ENCODE results near the gene SELENOV.

Gene SELENOV

DNA sequence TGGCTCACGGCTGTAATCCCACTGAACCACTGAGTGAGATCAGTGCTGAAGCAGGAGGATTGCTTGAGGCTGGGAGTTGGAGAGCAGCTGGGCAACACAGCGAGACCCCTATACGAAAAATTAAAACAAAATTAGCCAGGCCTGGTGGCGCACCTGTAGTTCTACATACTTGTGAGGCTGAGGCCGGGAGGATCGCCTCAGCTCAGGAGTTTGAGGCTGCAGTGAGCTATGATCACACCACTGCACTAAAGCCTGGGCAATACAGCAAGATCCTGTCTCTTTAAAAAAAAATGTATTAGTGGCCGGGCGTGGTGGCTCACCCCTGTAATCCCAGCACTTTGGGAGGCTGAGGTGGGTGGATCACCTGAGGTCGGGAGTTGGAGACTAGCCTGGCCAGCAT is 6.3 kb upstream of the SELENOV start:
- H3K18ac ChIP-seq (ENCODE audit: low read length), result no peak overlapping the region
- no peak overlapping the region for H4K91ac ChIP-seq (ENCODE audit: low read depth, low read length)
- WGBS (ENCODE audit: extremely low coverage, insufficient coverage, insufficient read length), result no CpG with 5 or more reads among the region's 9 CpGs

GRCh38 chr19:39509233-39509632 is 5.7 kb upstream of the SELENOV start:
- Histone ChIP-seq H4K12ac (ENCODE audit: low read depth, low read length) (no peak overlapping the region), H3K27me3 (ENCODE audit: insufficient read depth, low read length) (peaks cover 33% of the 10 kb centered on the region), H3K9me3 (ENCODE audit: insufficient read depth, low read depth, low read length) (peaks cover 11% of the 10 kb centered on the region), H2AK5ac (ENCODE audit: low read length) (no peak overlapping the region), H4K8ac (ENCODE audit: low read depth, low read length) (no peak overlapping the region), H3K4ac (ENCODE audit: low read depth, low read length) (no peak overlapping the region), H3K14ac (ENCODE audit: low read length) (no peak overlapping the region), H2BK12ac (ENCODE audit: low read length) (no peak overlapping the region), H3K9ac (ENCODE audit: low read length) (no peak overlapping the region), H3K4me3 (ENCODE audit: low read depth, low read length) (no peak overlapping the region), H2BK120ac (ENCODE audit: insufficient read depth, low read length, poor library complexity) (no peak overlapping the region), H3K18ac (ENCODE audit: low read length) (no peak overlapping the region), H3K23ac (ENCODE audit: low read length) (no peak overlapping the region), H3K4me2 (ENCODE audit: low read length) (no peak overlapping the region), H2BK5ac (ENCODE audit: low read depth, low read length, poor library complexity) (no peak overlapping the region), H3K79me2 (ENCODE audit: control insufficient read depth, insufficient read depth, low read length, poor library complexity) (no peaks in the 10 kb centered on the region), H3K79me1 (ENCODE audit: low read length) (no peaks in the 10 kb centered on the region), H4K91ac (ENCODE audit: low read depth, low read length) (no peak overlapping the region), H3K27ac (ENCODE audit: low read depth, low read length) (no peak overlapping the region), H3K36me3 (ENCODE audit: control insufficient read depth in 1 of 2, insufficient read depth in 2 of 2, low read length in 2 of 2) (no peaks in the 10 kb centered on the region), H2AFZ (ENCODE audit: insufficient read depth, low read length, poor library complexity) (no peak overlapping the region), H3K4me1 (ENCODE audit: control insufficient read depth in 1 of 2, insufficient read depth in 2 of 2, low read length in 2 of 2) (peaks cover 3 to 7% of the 10 kb centered on the region in 2 experiments)
- no CpG with 5 or more reads among the region's 2 CpGs for WGBS (ENCODE audit: extremely low coverage, insufficient coverage, insufficient read length)
- DNase-seq, result no peak

More for the DNA sequence above, 6.3 kb upstream of the SELENOV start:
- Histone ChIP-seq H3K9ac (ENCODE audit: low read length) (no peak overlapping the region), H2BK12ac (ENCODE audit: low read length) (no peak overlapping the region), H2AK5ac (ENCODE audit: low read length) (no peak overlapping the region), H3K23ac (ENCODE audit: low read length) (no peak overlapping the region), H2BK120ac (ENCODE audit: insufficient read depth, low read length, poor library complexity) (no peak overlapping the region), H3K9me3 (ENCODE audit: insufficient read depth, low read depth, low read length) (peaks cover 11% of the 10 kb centered on the region), H2AFZ (ENCODE audit: insufficient read depth, low read length, poor library complexity) (no peak overlapping the region), H3K27ac (ENCODE audit: low read depth, low read length) (no peak overlapping the region), H3K4me1 (ENCODE audit: control insufficient read depth in 1 of 2, insufficient read depth in 2 of 2, low read length in 2 of 2) (peaks cover 3 to 7% of the 10 kb centered on the region in 2 experiments), H3K4ac (ENCODE audit: low read depth, low read length) (no peak overlapping the region), H4K12ac (ENCODE audit: low read depth, low read length) (no peak overlapping the region), H3K27me3 (ENCODE audit: insufficient read depth, low read length) (peaks cover 33% of the 10 kb centered on the region), H4K8ac (ENCODE audit: low read depth, low read length) (no peak overlapping the region), H3K4me3 (ENCODE audit: low read depth, low read length) (no peak overlapping the region), H2BK5ac (ENCODE audit: low read depth, low read length, poor library complexity) (no peak overlapping the region), H3K36me3 (ENCODE audit: control insufficient read depth in 1 of 2, insufficient read depth in 2 of 2, low read length in 2 of 2) (no peaks in the 10 kb centered on the region), H3K4me2 (ENCODE audit: low read length) (no peak overlapping the region), H3K79me2 (ENCODE audit: control insufficient read depth, insufficient read depth, low read length, poor library complexity) (no peaks in the 10 kb centered on the region), H3K14ac (ENCODE audit: low read length) (no peak overlapping the region), H3K79me1 (ENCODE audit: low read length) (no peaks in the 10 kb centered on the region)
- DNase-seq, result no peak

DNA sequence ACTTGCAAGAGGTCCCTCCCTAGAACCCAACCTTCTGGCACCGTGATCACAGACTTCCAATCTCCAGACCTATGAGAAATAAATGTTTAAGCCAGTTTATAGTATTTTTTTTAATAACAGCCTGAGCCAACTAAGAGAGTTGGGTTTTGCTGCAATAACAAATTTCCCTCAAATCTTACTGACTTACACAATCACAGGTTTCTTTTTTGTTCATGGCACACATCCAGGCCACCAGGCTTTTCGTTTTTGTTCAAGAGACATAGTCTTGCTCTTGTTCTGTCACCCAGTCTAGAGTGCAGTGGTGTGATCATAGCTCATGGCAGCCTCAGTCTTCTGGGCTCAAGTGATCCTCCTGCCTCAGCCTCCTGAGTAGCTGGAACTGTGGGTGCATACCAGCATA is 2.0 kb upstream of the SELENOV start:
- Histone ChIP-seq H3K9ac (ENCODE audit: low read length) (no peak overlapping the region), H3K4ac (ENCODE audit: low read depth, low read length) (no peak overlapping the region), H3K9me3 (ENCODE audit: insufficient read depth, low read depth, low read length) (peaks cover 2% of the 10 kb centered on the region), H2BK12ac (ENCODE audit: low read length) (no peak overlapping the region), H3K23ac (ENCODE audit: low read length) (no peak overlapping the region), H4K8ac (ENCODE audit: low read depth, low read length) (no peak overlapping the region), H3K79me1 (ENCODE audit: low read length) (peaks cover 13% of the 10 kb centered on the region), H3K18ac (ENCODE audit: low read length) (no peak overlapping the region), H3K79me2 (ENCODE audit: control insufficient read depth, insufficient read depth, low read length, poor library complexity) (peaks cover 11% of the 10 kb centered on the region), H3K36me3 (ENCODE audit: control insufficient read depth in 1 of 2, insufficient read depth in 2 of 2, low read length in 2 of 2) (no peaks in the 10 kb centered on the region), H3K14ac (ENCODE audit: low read length) (no peak overlapping the region), H2BK120ac (ENCODE audit: insufficient read depth, low read length, poor library complexity) (no peak overlapping the region), H3K27ac (ENCODE audit: low read depth, low read length) (no peak overlapping the region), H3K4me3 (ENCODE audit: low read depth, low read length) (no peak overlapping the region), H2AFZ (ENCODE audit: insufficient read depth, low read length, poor library complexity) (no peak overlapping the region), H4K91ac (ENCODE audit: low read depth, low read length) (no peak overlapping the region), H3K4me2 (ENCODE audit: low read length) (no peak overlapping the region), H2AK5ac (ENCODE audit: low read length) (no peak overlapping the region), H3K27me3 (ENCODE audit: insufficient read depth, low read length) (peaks cover 17% of the 10 kb centered on the region), H4K12ac (ENCODE audit: low read depth, low read length) (no peak overlapping the region), H2BK5ac (ENCODE audit: low read depth, low read length, poor library complexity) (no peak overlapping the region), H3K4me1 (ENCODE audit: control insufficient read depth in 1 of 2, insufficient read depth in 2 of 2, low read length in 2 of 2) (peaks cover 2 to 12% of the 10 kb centered on the region in 2 experiments)
- WGBS (ENCODE audit: extremely low coverage, insufficient coverage, insufficient read length), result no CpG with 5 or more reads among the region's 2 CpGs
- DNase-seq, result no peak

- Histone ChIP-seq H4K12ac (ENCODE audit: low read depth, low read length) (peak overlapping the region; percentile 49), H2BK120ac (ENCODE audit: insufficient read depth, low read length, poor library complexity) (peak overlapping the region; percentile 55)
- WGBS (ENCODE audit: extremely low coverage, insufficient coverage, insufficient read length), result no CpG with 5 or more reads among the region's 44 CpGs
Measured at GRCh38 chr19:39515551-39516191, 732 bp downstream of the SELENOV start.

More at GRCh38 chr19:39515551-39516191, 732 bp downstream of the SELENOV start:
- H3K4me1 ChIP-seq (ENCODE audit: control insufficient read depth in 1 of 2, insufficient read depth in 2 of 2, low read length in 2 of 2), result peaks cover 9 to 25% of the 10 kb centered on the region in 2 experiments
- peak overlapping the region; percentile 51 for H2AFZ ChIP-seq (ENCODE audit: insufficient read depth, low read length, poor library complexity)
- peaks cover 2% of the 10 kb centered on the region for H3K9me3 ChIP-seq (ENCODE audit: insufficient read depth, low read depth, low read length)
- peak overlapping the region; percentile 42 for H2BK5ac ChIP-seq (ENCODE audit: low read depth, low read length, poor library complexity)
- no peak for DNase-seq
- peak overlapping the region; percentile 46 for H2BK12ac ChIP-seq (ENCODE audit: low read length)
- peak overlapping the region; percentile 73 for H3K4me3 ChIP-seq (ENCODE audit: low read depth, low read length)
- H3K4me2 ChIP-seq (ENCODE audit: low read length), result peak overlapping the region; percentile 77
- no peak overlapping the region for H3K23ac ChIP-seq (ENCODE audit: low read length)
- peaks cover 11% of the 10 kb centered on the region for H3K79me2 ChIP-seq (ENCODE audit: control insufficient read depth, insufficient read depth, low read length, poor library complexity)
- no peak overlapping the region for H2AK5ac ChIP-seq (ENCODE audit: low read length)
- peaks cover 18% of the 10 kb centered on the region for H3K79me1 ChIP-seq (ENCODE audit: low read length)
- peak overlapping the region; percentile 52 for H3K4ac ChIP-seq (ENCODE audit: low read depth, low read length)
- H3K27ac ChIP-seq (ENCODE audit: low read depth, low read length), result no peak overlapping the region
- H4K91ac ChIP-seq (ENCODE audit: low read depth, low read length), result peak overlapping the region; percentile 75
- H3K18ac ChIP-seq (ENCODE audit: low read length), result peak overlapping the region; percentile 95
- peak overlapping the region; percentile 66 for H4K8ac ChIP-seq (ENCODE audit: low read depth, low read length)
- no peaks in the 10 kb centered on the region for H3K36me3 ChIP-seq (ENCODE audit: control insufficient read depth in 1 of 2, insufficient read depth in 2 of 2, low read length in 2 of 2)
- peak overlapping the region; percentile 88 for H3K14ac ChIP-seq (ENCODE audit: low read length)
- peaks cover 10% of the 10 kb centered on the region for H3K27me3 ChIP-seq (ENCODE audit: insufficient read depth, low read length)
- H3K9ac ChIP-seq (ENCODE audit: low read length), result peak overlapping the region; percentile 43

Measured in trophoblast cell (in vitro differentiated cells and primary cell).